Measurements from ENCODE around the gene ITPR1. TPM values are rescaled to one million over a fixed set of nuclear protein-coding genes. Genes with fewer than 3 reads are reported as not detected.
A peak's percentile ranks its signal among the peaks of the same experiment; 100 is the strongest.

ITPR1 gene
- total RNA-seq, 2 donors from 2014 or later = 29.3 to 29.8 TPM

GRCh38 chr3:4471907-4472306 lies 21.2 kb upstream of the ITPR1 start:
- Histone ChIP-seq H3K4me1 (peaks cover 33% of the 10 kb centered on the region), H3K36me3 (replicated peaks in 1 of 2; ENCODE audit: insufficient read depth in 1 of 2, low read depth in 2 of 2) (no peaks in the 10 kb centered on the region), H3K4me3 (no peak overlapping the region), H3K27me3 (no peaks in the 10 kb centered on the region), H3K27ac (peak overlapping the region in 2 of 4 donors; percentile 48 to 70), H3K9me3 (no peaks in the 10 kb centered on the region)
- intact Hi-C loops (cut with DNase I) = no loop called here
- DNase-seq (peak; percentile 79 to 93 (median 85)), ATAC-seq (peak; percentile 77)
- no peak for TF ChIP-seq POLR2A (IDR thresholded peaks at IDR 0.05)
- no peak for TF ChIP-seq CTCF (IDR thresholded peaks at IDR 0.05)
- 14 to 23% methylated on average over 1 of the region's 1 CpG for WGBS, 2 donors

GRCh38 chr3:4472312-4472711 lies 20.8 kb upstream of the ITPR1 start:
- Histone ChIP-seq H3K4me1 (peaks cover 32% of the 10 kb centered on the region), H3K27me3 (no peaks in the 10 kb centered on the region), H3K36me3 (replicated peaks in 1 of 2; ENCODE audit: insufficient read depth in 1 of 2, low read depth in 2 of 2) (no peaks in the 10 kb centered on the region), H3K9me3 (no peaks in the 10 kb centered on the region), H3K27ac (peak overlapping the region in 2 of 4 donors; percentile 48 to 70), H3K4me3 (no peak overlapping the region)
- ATAC-seq (no peak), DNase-seq (no peak)
- 34 to 44% methylated on average over 2 of the region's 2 CpGs for WGBS, 2 donors
- intact Hi-C loops (cut with DNase I) = no loop called here
- no peak for TF ChIP-seq POLR2A (IDR thresholded peaks at IDR 0.05)
- TF ChIP-seq CTCF (IDR thresholded peaks at IDR 0.05) = no peak

- no peaks in the 10 kb centered on the region for H3K36me3 ChIP-seq (replicated peaks in 1 of 2; ENCODE audit: insufficient read depth in 1 of 2, low read depth in 2 of 2)
- H3K4me3 ChIP-seq = no peak overlapping the region
- intact Hi-C loops (cut with DNase I) = no loop called here
- no peak for DNase-seq
- no peak for TF ChIP-seq CTCF (IDR thresholded peaks at IDR 0.05)
- no peak for TF ChIP-seq POLR2A (IDR thresholded peaks at IDR 0.05)
- no peak for ATAC-seq
- H3K9me3 ChIP-seq = no peaks in the 10 kb centered on the region
- no peaks in the 10 kb centered on the region for H3K27me3 ChIP-seq
- no peak overlapping the region for H3K27ac ChIP-seq
- H3K4me1 ChIP-seq = peaks cover 29% of the 10 kb centered on the region
- 95 to 96% methylated on average over 2 of the region's 2 CpGs for WGBS, 2 donors
Observed at GRCh38 chr3:4472766-4473165, 20.4 kb upstream of the ITPR1 start.

GRCh38 chr3:4474683-4475490 lies 18.3 kb upstream of the ITPR1 start:
- Histone ChIP-seq H3K27ac (peak overlapping the region in 2 of 4 donors; percentile 14 to 25), H3K36me3 (replicated peaks in 1 of 2; ENCODE audit: insufficient read depth in 1 of 2, low read depth in 2 of 2) (no peaks in the 10 kb centered on the region), H3K4me3 (no peak overlapping the region), H3K27me3 (no peaks in the 10 kb centered on the region), H3K9me3 (no peaks in the 10 kb centered on the region), H3K4me1 (peaks cover 29% of the 10 kb centered on the region)
- WGBS, 2 donors = 45 to 47% methylated on average over 7 of the region's 7 CpGs
- DNase-seq (peak; percentile 48 to 72 (median 52)), ATAC-seq (peak; percentile 80)
- TF ChIP-seq POLR2A (IDR thresholded peaks at IDR 0.05) = peak in 1 of 3 donors; percentile 15
- no peak for TF ChIP-seq CTCF (IDR thresholded peaks at IDR 0.05)
- intact Hi-C loops (cut with DNase I) = no loop called here

- H3K4me3 ChIP-seq = no peak overlapping the region
- no peak overlapping the region for H3K27ac ChIP-seq
- TF ChIP-seq POLR2A (IDR thresholded peaks at IDR 0.05) (no peak), CTCF (IDR thresholded peaks at IDR 0.05) (no peak)
- H3K36me3 ChIP-seq (replicated peaks in 1 of 2; ENCODE audit: insufficient read depth in 1 of 2, low read depth in 2 of 2) = no peaks in the 10 kb centered on the region
- no peak for ATAC-seq
- DNase-seq = no peak
- no peaks in the 10 kb centered on the region for H3K9me3 ChIP-seq
- H3K4me1 ChIP-seq = peaks cover 29% of the 10 kb centered on the region
- H3K27me3 ChIP-seq = no peaks in the 10 kb centered on the region
- intact Hi-C loops (cut with DNase I) = no loop called here
Observed at GRCh38 chr3:4475804-4476203, 17.3 kb upstream of the ITPR1 start.
